ENCODE measurements around the gene HTRA1.

The HTRA1 gene

GRCh38 chr10:122497241-122497640 lies 35.9 kb downstream of the HTRA1 start:
- no peak for DNase-seq

DNA sequence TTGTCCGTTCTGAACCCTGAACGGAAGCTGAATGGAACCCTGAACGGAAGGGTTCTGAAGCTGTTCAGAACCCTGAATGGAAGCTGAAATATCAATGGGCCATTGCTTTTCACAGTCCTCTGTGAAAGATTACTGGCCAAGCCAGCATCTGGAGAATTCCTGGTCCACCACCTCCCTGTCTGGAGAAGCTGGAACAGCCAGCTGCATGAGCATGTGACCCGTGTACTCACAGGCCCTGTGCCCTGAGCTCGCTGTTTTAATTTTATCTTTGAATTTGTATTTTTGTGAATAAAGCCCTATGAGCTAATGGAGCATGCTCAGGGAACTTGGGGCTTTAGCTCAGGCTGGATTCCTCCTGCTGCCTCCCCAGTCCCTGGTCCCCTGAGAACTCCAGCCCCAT lies 37.2 kb downstream of the HTRA1 start:
- DNase-seq, result no peak

- no peak for DNase-seq
Observed at GRCh38 chr10:122499012-122499411, 37.7 kb downstream of the HTRA1 start.

- DNase-seq, result no peak
Observed at GRCh38 chr10:122499491-122499941, 38.2 kb downstream of the HTRA1 start.

DNA sequence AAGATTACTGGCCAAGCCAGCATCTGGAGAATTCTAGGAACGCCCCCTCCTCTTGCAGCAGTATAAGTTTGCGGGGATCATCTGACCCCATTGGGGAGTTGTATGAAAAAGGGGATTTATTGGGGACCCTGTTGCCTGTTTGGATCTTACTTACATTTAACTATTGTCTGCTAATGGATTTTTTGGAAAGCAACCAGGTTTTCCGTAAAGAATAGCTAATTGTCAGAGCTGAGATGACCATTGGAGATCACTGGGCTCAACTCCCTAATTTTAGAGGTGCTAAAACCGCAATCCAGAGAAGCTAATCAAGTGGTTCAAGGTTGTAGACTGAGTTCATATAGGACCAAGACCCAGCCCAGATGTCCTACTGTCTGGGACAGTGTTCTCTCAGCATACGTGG lies 38.8 kb downstream of the HTRA1 start:
- no peak for DNase-seq

DNA sequence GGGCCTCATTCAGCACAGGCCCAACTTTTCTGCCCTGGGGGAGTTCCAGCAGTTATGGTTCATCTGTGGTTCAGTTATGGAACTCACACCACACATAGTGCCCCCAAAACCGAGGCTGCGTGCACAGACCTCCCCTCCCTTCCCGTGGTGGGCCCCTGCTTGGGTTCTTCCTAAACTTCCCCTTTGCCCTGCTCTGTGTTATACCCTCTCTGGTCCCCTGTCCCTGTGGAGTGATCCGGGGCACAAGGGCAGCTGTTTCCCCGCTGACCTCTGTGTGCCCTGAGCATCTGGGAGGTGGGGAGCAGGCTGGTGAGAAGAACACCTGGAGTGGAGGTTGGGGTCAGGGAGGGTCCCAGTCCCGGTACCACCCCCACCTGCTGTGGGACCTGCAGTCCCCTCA lies 39.4 kb downstream of the HTRA1 start:
- no peak for DNase-seq

DNA sequence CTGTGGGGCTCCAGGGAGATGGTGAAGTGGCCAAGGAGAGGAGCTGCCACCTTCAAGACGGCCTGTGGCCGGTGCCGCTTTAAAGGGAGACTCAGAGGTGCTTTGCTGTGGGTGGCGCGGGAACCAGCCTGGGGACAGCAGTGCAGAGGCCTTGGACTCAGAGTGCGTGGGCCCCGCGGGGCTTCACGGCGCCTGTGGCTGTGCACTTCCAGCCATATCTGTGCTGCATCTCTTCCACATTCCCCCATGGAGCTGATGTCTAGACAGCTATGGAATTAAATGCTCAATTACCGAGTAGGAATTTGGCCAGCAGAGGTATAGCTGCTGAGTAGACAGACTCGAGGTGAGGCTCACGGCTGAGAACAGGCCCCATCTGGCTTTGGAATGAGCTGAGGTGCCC lies 41.7 kb downstream of the HTRA1 start:
- DNase-seq, result no peak

DNA sequence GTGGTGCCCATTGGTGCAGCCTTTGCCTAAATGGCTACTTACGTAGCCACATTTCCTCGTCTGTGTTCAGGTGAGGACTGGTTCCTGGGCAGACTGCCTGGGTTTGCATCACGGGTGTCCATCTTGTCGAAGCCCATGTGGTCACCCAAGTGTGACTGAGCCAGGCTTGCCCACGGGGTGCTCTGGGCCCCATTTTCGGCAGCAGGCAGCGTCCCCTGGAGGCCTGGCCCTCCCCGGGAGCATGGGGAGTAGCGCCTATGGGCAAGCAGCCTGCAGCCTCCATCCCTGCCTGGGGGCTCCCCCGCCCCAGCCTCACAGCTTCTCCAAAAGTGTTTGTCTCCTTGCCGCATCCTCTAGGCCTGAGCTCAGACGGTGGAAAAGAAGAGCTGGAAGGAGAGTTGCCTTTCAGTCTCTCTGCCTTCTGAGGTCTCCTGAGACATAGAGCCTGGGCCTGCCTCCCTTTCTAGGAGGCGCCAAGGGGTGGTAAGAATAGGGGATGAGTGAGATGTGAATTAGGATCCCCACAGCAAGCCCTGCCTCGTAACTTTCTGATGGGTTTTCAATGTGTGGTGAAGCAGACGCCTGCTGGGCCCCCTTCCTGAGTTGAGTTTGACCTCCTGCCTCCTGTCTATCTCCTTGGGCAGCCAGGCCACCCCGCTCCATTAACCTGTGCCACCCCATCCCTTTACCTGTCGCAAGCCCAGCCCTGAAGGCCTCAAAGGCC lies 42.7 kb downstream of the HTRA1 start:
- DNase-seq, result no peak

GRCh38 chr10:122504610-122504950 lies 43.2 kb downstream of the HTRA1 start:
- DNase-seq, result no peak

GRCh38 chr10:122505011-122505410 lies 43.7 kb downstream of the HTRA1 start:
- DNase-seq, result no peak

DNA sequence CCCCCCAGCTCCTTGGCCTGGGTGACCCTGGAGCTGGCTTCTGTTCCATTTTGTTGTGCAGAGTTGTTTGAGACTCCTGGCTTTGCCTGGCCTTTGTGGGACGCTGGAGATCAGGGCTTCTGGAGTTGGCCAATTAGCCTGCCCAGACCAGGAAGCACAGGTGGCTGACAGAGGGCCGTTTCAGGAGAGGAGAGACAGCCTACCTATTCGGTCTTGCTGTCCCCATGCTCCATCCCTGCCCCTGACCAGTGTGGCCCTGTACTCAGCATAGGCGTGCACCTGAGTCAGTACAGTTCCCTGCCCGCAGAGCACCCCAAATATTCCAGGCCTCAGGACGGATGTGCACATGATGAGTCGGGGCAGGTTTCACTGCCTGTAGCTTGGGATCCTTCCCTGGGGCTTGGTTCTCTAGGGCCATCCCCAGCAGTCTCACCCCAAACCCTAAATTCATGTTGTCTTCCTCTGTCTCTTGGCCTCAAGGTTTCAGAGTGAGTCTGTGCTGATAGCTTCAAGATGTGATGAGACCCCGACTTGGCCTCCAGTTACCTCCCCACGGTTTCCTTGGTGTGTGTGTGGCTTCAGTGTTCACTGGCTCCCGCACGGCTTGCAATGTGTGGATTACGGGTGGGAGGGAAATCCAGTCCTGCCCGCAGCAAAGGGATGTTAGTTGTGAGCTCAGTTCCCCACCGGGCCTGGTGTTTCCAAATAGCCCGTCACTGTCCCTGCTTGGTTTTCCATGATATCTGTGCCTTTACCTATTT lies 44.7 kb downstream of the HTRA1 start:
- DNase-seq, result no peak

GRCh38 chr10:122507616-122508015 lies 46.3 kb downstream of the HTRA1 start:
- DNase-seq, result no peak

GRCh38 chr10:122508021-122508420 lies 46.7 kb downstream of the HTRA1 start:
- DNase-seq, result no peak

DNA sequence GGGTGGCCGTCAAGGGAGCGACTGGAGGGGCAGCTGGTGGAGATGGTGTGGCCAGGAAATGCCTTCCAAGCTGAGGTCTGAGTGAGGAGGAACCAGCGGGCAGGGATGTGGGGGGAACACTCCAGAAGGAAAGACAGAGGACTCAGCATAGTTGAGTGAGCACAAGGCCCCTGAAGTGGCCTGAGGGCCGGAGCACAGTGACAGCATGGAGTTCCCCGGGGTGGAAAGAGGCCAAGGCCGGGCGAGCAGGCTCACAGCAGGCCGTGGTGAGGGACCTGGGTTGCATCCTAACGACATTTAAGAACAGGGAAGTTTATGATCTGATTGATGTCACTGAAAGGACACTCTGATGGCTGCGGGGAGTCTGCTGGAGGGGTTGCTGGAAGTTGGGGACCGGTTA lies 48.0 kb downstream of the HTRA1 start:
- no peak for DNase-seq

- no peak for DNase-seq
Observed at GRCh38 chr10:122510326-122510725, 49.0 kb downstream of the HTRA1 start.

DNA sequence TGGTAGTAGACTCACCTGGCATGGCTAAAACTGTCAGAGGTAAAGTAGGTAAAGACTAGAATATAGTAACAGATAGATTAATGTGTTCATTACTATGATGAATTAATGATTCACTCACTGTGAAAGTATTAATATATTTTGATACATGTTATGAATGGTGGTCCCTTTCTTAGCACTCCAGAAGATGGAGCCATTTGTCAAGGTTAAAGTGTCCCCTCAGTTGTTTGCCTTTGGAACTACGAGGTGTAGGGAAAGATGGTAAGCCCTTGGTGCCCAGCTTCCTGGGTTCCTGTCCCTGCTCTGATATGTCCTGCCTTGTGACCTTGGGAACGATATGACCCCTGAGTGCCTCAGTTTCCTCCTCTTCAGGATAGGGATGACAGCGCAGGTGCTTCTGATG lies 49.4 kb downstream of the HTRA1 start:
- no peak for DNase-seq

DNA sequence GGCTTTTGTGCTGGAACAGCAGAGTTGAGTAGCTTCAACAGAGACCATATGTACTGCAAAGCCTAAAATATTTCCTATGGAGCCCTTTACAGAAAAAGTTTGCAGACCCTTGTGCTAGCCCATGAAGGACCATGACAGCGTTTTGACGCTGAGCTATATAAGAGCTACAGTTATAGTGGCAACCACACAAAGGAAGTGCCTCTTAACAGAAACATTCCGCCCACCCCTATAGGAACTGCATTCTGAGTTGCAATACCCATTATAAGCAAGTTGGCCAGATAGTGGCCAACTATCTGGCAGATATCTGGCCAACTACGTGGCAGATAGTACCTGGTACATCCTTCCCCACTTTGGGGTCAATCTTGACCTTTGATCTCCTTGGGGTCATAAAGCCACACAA lies 51.7 kb downstream of the HTRA1 start:
- no peak for DNase-seq

DNA sequence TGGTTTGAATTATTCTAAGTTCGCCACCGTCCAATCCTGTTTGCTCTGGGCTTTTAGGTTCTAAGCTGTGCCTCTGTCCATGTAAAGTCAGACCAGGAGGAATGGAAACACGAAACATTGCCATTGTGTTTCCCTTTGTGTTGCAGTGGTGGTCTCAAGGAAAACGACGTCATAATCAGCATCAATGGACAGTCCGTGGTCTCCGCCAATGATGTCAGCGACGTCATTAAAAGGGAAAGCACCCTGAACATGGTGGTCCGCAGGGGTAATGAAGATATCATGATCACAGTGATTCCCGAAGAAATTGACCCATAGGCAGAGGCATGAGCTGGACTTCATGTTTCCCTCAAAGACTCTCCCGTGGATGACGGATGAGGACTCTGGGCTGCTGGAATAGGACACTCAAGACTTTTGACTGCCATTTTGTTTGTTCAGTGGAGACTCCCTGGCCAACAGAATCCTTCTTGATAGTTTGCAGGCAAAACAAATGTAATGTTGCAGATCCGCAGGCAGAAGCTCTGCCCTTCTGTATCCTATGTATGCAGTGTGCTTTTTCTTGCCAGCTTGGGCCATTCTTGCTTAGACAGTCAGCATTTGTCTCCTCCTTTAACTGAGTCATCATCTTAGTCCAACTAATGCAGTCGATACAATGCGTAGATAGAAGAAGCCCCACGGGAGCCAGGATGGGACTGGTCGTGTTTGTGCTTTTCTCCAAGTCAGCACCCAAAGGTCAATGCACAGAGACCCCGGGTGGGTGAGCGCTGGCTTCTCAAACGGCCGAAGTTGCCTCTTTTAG lies 52.9 kb downstream of the HTRA1 start:
- DNase-seq, result no peak

DNA sequence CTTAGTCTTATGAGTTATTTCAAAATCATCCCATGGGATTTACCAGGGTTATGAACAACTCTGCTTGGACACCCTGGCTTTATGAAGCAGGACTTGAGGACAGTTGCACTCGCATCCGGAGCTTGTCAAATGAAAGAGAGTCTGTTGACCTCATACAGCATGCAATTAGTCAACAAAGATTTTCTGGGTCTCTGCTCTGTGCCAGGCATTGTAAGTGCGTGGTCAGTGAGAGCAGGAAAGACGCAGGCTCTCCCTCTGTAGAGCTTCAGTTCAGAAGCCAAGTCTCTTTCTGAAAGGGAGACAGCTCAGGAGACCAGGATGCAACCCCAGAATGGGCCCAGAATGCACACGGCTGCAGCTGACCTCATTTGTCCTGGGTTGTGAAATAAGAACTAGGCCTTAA lies 53.7 kb downstream of the HTRA1 start:
- DNase-seq, result no peak

DNA sequence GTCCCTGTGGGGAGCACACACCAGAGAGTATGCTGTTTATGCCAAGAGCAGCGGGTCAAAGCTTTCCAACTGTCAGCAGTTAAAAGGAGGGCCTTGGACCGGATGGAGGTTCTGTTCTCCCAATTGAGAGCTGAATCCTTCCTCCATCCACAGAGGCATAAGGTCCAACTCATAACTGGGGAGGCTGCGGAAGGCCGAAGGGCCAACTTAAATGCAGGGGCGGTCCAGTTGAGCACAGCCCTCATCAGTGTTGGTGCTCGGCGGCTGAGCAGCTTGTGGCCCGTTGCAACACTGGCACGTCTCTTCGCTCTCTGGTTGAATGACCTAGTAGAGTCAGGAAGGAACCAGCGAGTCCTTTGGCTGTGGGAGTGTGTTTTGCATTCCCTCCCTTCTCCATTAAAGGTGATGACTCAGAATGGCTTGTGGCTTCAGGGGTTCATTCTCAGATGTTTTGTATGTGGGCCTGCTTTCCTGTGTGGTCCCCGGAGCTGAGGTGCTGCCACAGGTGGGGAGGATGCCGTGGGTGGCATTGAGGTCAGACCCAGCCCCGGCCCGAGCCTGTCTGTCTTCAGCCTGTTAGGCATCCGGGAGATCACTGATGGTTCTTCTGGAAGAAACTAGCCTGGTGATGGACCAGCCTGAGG lies 54.4 kb downstream of the HTRA1 start:
- peak; percentile 71 for DNase-seq

- DNase-seq, result no peak
Observed at GRCh38 chr10:122516734-122517133, 55.4 kb downstream of the HTRA1 start.

- no peak for DNase-seq
Observed at GRCh38 chr10:122519144-122519543, 57.8 kb downstream of the HTRA1 start.

DNA sequence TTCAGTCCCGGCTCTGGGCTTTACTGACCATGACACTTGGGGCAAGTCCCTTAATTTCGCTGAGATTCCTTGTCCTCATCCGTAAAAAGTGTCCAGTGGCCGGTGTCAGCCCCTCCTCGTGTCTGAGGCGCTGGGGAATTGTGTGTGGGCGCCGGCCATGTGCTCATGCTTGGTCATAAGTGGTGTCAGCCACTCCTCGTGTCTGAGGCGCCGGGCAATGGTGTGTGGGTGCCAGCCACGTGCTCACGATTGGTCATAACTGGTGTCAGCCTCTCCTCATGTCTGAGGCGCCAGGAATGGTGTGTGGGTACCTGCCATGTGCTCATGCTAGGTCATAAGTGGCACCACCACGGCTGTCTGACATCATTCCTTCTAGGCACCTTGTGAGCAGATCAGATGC lies 58.5 kb downstream of the HTRA1 start:
- DNase-seq, result no peak

Measured in activated CD4-positive, alpha-beta T cell treated with anti-CD3 and anti-CD28 coated beads for 48 hours (primary cell).